GM23338 (cell line): Measurements from ENCODE around the gene PJA1. TPM values are rescaled to one million over a fixed set of nuclear protein-coding genes. Genes with fewer than 3 reads are reported as not detected.

Experiments
- ATAC-seq: fragments of 200-7000 bp; cut with Tn5 transposase; 3 replicates; pipeline ENCODE4 v1.9.1; 2020
- DNase-seq: peaks from one replicate; pipeline ENCODE4 v3.0.0-alpha.2; 2015; ENCODE audit warnings: low spot score
- H2AFZ ChIP-seq: fragments of 200-600 bp; sonication (generic); 2 replicates; pipeline ENCODE4 v1.8.0; 2016; ENCODE audit warnings: antibody characterized with exemption, mild to moderate bottlenecking, moderate library complexity
- H3F3A ChIP-seq: fragments of 200-600 bp; sonication (generic); replicated peaks from 2 replicates; pipeline ENCODE4 v1.8.0; 2017; ENCODE audit warnings: antibody characterized with exemption, mixed run types, low read depth
- H3K27ac ChIP-seq: fragments of 200-600 bp; sonication (generic); 2 replicates; pipeline ENCODE4 v1.6.1; 2016; ENCODE audit warnings: low read depth
- H3K27me3 ChIP-seq: fragments of 200-600 bp; sonication (generic); 2 replicates; pipeline ENCODE4 v1.8.0; 2016; ENCODE audit warnings: mild to moderate bottlenecking, mixed run types, moderate library complexity; ENCODE audit not compliant: insufficient read depth
- H3K36me3 ChIP-seq: fragments of 200-600 bp; sonication (generic); 2 replicates; pipeline ENCODE4 v1.8.0; 2016; ENCODE audit warnings: mild to moderate bottlenecking; ENCODE audit not compliant: insufficient read depth
- H3K4me1 ChIP-seq: fragments of 200-600 bp; sonication (generic); 2 replicates; pipeline ENCODE4 v1.8.0; 2016; ENCODE audit warnings: mild to moderate bottlenecking, moderate library complexity; ENCODE audit not compliant: insufficient read depth
- H3K4me2 ChIP-seq: fragments of 200-600 bp; sonication (generic); 2 replicates; pipeline ENCODE4 v1.7.1; 2017; ENCODE audit warnings: mixed run types
- H3K4me3 ChIP-seq: fragments of 200-600 bp; sonication (generic); 2 replicates; pipeline ENCODE4 v1.6.1; 2016; ENCODE audit warnings: mixed run types
- H3K79me2 ChIP-seq: fragments of 200-600 bp; sonication (generic); replicated peaks from 2 replicates; pipeline ENCODE4 v1.8.0; 2017; ENCODE audit warnings: mild to moderate bottlenecking; ENCODE audit not compliant: insufficient read depth
- H3K9me2 ChIP-seq: fragments of 200-600 bp; sonication (generic); 2 replicates; pipeline ENCODE4 v1.8.0; 2017; ENCODE audit not compliant: insufficient read depth
- H4K20me1 ChIP-seq: fragments of 200-600 bp; sonication (generic); replicated peaks from 2 replicates; pipeline ENCODE4 v1.8.0; 2017; ENCODE audit warnings: mild to moderate bottlenecking; ENCODE audit not compliant: insufficient read depth
- H3K27ac Mint-ChIP-seq: 2 replicates; pipeline ENCODE4 v1.8.0; 2020; ENCODE audit warnings: inconsistent platforms, mild to moderate bottlenecking, moderate library complexity, mixed read lengths
- H3K27me3 Mint-ChIP-seq: 3 replicates; pipeline ENCODE4 v1.8.0; 2022; ENCODE audit warnings: low read depth, mild to moderate bottlenecking, moderate library complexity, mixed read lengths, inconsistent platforms; ENCODE audit not compliant: insufficient read depth, poor library complexity
- H3K36me3 Mint-ChIP-seq: 3 replicates; pipeline ENCODE4 v1.8.0; 2021; ENCODE audit warnings: low read depth, mild to moderate bottlenecking, inconsistent platforms, moderate library complexity, mixed read lengths
- H3K4me1 Mint-ChIP-seq: 3 replicates; pipeline ENCODE4 v1.8.0; 2020; ENCODE audit warnings: mild to moderate bottlenecking, inconsistent platforms, mixed read lengths
- H3K4me3 Mint-ChIP-seq: 3 replicates; pipeline ENCODE4 v1.8.0; 2021; ENCODE audit warnings: moderate library complexity, mild to moderate bottlenecking, inconsistent platforms, mixed read lengths
- H3K9me3 Mint-ChIP-seq: 3 replicates; pipeline ENCODE4 v1.8.0; 2020; ENCODE audit warnings: moderate library complexity, mild to moderate bottlenecking, inconsistent platforms, mixed read lengths
- EZH2 ChIP-seq: fragments of 200-600 bp; sonication (generic); IDR thresholded peaks from one replicate; pipeline ENCODE4 v1.8.0; 2017; ENCODE audit warnings: antibody characterized with exemption, mild to moderate bottlenecking, low read depth; ENCODE audit not compliant: unreplicated experiment
- EZH2phosphoT487 ChIP-seq: fragments of 200-600 bp; sonication (generic); IDR thresholded peaks from one replicate; pipeline ENCODE4 v1.8.1; 2018; ENCODE audit warnings: antibody characterized with exemption; ENCODE audit not compliant: unreplicated experiment
- NANOG ChIP-seq: IDR thresholded peaks from 2 replicates; pipeline ENCODE4 v1.6.1; 2016; ENCODE audit warnings: antibody characterized with exemption, borderline replicate concordance
- POLR2AphosphoS5 ChIP-seq: IDR thresholded peaks from 2 replicates; pipeline ENCODE4 v1.6.1; 2016; ENCODE audit warnings: antibody characterized with exemption, low read depth
- STAT1 ChIP-seq: IDR thresholded peaks from one replicate; pipeline ENCODE4 v1.6.1; 2016; ENCODE audit warnings: antibody characterized with exemption; ENCODE audit not compliant: unreplicated experiment
- polyA plus RNA-seq: library from polyadenylated mRNA; unstranded; fragments of >200 nt; fragmentation: Nextera tagmentation; extraction: Ambion mirVana; gene quantifications from 2 replicates; pipeline ENCODE4 v1.2.1, GENCODE V29; 2016
- total RNA-seq: library from RNA; depleted of rRNA; stranded (reverse); fragments of >200 nt; shearing (Covaris generic); gene quantifications from 2 replicates; pipeline ENCODE4 v1.2.3, GENCODE V29; 2014
- TF ChIP-seq, protein P1 (sequence below): IDR thresholded peaks from 2 replicates; pipeline ENCODE4 v1.6.1; 2016; ENCODE audit warnings: antibody characterized with exemption
- TF ChIP-seq, protein P2 (sequence below): IDR thresholded peaks from one replicate; pipeline ENCODE4 v1.6.1; 2018; ENCODE audit warnings: antibody characterized with exemption; ENCODE audit not compliant: unreplicated experiment
- TF ChIP-seq, protein P3 (sequence below), 2 experiments: fragments of 200-600 bp in 1 of 2; sonication (generic) in 1 of 2; conservative IDR thresholded peaks; 2 replicates each; pipeline versions ENCODE4 v1.5.1 to v1.6.1; 2016 to 2017; ENCODE audit warnings: antibody characterized with exemption in 2 of 2, low read depth in 2 of 2, mild to moderate bottlenecking in 2 of 2, moderate library complexity in 1 of 2
- TF ChIP-seq, protein P4 (sequence below): fragments of 250-450 bp; sonication (Bioruptor Pico); IDR thresholded peaks from 2 replicates; pipeline ENCODE4 v1.5.0; 2020; ENCODE audit warnings: mild to moderate bottlenecking, moderate library complexity

The PJA1 gene
- total and polyA plus RNA-seq, 2 experiments from 2014 or later, result 25.2 to 31.3 TPM

DNA sequence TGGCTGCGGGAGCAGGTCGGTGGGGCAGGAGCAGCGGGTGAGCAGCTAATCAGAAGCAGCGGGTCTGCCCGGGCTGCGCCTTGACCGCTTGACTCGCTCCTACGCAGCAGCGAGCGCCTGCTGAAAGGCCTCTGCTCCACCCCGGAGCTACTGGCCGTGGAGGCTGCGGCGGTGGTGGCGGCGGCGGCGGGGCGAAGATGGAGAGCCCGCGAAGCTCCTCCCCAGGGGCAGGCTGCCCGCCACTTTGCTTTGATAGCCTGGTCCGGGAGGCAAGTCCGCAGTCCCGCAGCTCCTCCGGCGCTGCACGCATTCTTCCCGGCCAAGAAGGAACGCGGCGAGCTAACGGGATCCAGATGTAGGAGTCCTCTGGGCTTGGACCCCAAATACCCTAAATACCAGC lies 36.7 kb downstream of the PJA1 start:
- Mint-ChIP-seq H3K4me1 (peaks cover 29% of the 10 kb centered on the region), H3K9me3 (no peaks in the 10 kb centered on the region), H3K27me3 (peaks cover 14% of the 10 kb centered on the region), H3K36me3 (no peaks in the 10 kb centered on the region; the same call in 2 of the 3 replicates), H3K27ac (no peak overlapping the region), H3K4me3 (peak overlapping the region; percentile 17; the same call in 1 of the 3 replicates)
- ATAC-seq (peak; percentile 80), DNase-seq (peak; percentile 50)
- Histone ChIP-seq H3F3A (no peaks in the 10 kb centered on the region), H4K20me1 (no peaks in the 10 kb centered on the region), H3K4me3 (peak overlapping the region; percentile 46), H3K9me2 (no peaks in the 10 kb centered on the region), H3K4me2 (peak overlapping the region; percentile 73), H2AFZ (peak overlapping the region; percentile 52; the same call in 1 of the 2 replicates), H3K36me3 (no peaks in the 10 kb centered on the region), H3K79me2 (no peaks in the 10 kb centered on the region), H3K27ac (no peak overlapping the region), H3K4me1 (0 out of 2 replicates have a peak, but pooled peaks cover 5% of the 10 kb centered on the region), H3K27me3 (peaks cover 30% of the 10 kb centered on the region)
- TF ChIP-seq POLR2AphosphoS5 (no peak), STAT1 (no peak)

DNA sequence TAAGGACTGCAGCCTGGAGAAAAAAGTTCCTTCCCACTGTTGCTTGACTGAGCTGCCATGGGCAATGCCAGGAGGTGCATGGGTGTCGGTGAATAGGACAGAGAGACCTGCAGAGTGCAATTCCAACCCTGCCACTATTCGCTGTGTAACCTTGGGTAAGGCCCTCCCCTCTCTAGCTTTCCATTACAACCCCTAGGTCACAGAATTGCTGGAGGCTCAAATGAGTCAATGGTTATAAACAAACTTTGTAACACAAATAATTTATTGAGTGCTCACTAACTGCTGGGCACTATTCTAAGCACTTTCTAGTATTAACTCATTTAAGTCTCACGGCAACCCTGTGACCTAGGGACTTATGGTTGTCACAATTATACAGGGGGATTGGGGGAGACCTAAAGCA lies 37.8 kb downstream of the PJA1 start:
- no peak for DNase-seq
- Histone ChIP-seq H3K9me2 (no peaks in the 10 kb centered on the region), H3K4me3 (no peak overlapping the region), H3K4me2 (no peak overlapping the region), H3K27ac (no peak overlapping the region), H4K20me1 (no peaks in the 10 kb centered on the region), H2AFZ (no peak overlapping the region), H3F3A (no peaks in the 10 kb centered on the region), H3K27me3 (peaks cover 30% of the 10 kb centered on the region), H3K36me3 (no peaks in the 10 kb centered on the region), H3K4me1 (0 out of 2 replicates have a peak, but pooled peaks cover 5% of the 10 kb centered on the region), H3K79me2 (no peaks in the 10 kb centered on the region)
- ATAC-seq, result no peak
- H3K36me3 Mint-ChIP-seq, result no peaks in the 10 kb centered on the region; the same call in 2 of the 3 replicates
- peaks cover 10% of the 10 kb centered on the region for H3K27me3 Mint-ChIP-seq
- H3K9me3 Mint-ChIP-seq, result no peaks in the 10 kb centered on the region
- no peak overlapping the region for H3K4me3 Mint-ChIP-seq
- no peak overlapping the region for H3K27ac Mint-ChIP-seq
- peaks cover 20% of the 10 kb centered on the region for H3K4me1 Mint-ChIP-seq
- TF ChIP-seq, protein P1, sequence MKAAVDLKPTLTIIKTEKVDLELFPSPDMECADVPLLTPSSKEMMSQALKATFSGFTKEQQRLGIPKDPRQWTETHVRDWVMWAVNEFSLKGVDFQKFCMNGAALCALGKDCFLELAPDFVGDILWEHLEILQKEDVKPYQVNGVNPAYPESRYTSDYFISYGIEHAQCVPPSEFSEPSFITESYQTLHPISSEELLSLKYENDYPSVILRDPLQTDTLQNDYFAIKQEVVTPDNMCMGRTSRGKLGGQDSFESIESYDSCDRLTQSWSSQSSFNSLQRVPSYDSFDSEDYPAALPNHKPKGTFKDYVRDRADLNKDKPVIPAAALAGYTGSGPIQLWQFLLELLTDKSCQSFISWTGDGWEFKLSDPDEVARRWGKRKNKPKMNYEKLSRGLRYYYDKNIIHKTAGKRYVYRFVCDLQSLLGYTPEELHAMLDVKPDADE, result no peak
- TF ChIP-seq, protein P2, sequence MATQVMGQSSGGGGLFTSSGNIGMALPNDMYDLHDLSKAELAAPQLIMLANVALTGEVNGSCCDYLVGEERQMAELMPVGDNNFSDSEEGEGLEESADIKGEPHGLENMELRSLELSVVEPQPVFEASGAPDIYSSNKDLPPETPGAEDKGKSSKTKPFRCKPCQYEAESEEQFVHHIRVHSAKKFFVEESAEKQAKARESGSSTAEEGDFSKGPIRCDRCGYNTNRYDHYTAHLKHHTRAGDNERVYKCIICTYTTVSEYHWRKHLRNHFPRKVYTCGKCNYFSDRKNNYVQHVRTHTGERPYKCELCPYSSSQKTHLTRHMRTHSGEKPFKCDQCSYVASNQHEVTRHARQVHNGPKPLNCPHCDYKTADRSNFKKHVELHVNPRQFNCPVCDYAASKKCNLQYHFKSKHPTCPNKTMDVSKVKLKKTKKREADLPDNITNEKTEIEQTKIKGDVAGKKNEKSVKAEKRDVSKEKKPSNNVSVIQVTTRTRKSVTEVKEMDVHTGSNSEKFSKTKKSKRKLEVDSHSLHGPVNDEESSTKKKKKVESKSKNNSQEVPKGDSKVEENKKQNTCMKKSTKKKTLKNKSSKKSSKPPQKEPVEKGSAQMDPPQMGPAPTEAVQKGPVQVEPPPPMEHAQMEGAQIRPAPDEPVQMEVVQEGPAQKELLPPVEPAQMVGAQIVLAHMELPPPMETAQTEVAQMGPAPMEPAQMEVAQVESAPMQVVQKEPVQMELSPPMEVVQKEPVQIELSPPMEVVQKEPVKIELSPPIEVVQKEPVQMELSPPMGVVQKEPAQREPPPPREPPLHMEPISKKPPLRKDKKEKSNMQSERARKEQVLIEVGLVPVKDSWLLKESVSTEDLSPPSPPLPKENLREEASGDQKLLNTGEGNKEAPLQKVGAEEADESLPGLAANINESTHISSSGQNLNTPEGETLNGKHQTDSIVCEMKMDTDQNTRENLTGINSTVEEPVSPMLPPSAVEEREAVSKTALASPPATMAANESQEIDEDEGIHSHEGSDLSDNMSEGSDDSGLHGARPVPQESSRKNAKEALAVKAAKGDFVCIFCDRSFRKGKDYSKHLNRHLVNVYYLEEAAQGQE, result no peak
- TF ChIP-seq POLR2AphosphoS5 (no peak), NANOG (no peak), EZH2 (no peak), EZH2phosphoT487 (no peak), STAT1 (no peak)
- TF ChIP-seq, protein P3, sequence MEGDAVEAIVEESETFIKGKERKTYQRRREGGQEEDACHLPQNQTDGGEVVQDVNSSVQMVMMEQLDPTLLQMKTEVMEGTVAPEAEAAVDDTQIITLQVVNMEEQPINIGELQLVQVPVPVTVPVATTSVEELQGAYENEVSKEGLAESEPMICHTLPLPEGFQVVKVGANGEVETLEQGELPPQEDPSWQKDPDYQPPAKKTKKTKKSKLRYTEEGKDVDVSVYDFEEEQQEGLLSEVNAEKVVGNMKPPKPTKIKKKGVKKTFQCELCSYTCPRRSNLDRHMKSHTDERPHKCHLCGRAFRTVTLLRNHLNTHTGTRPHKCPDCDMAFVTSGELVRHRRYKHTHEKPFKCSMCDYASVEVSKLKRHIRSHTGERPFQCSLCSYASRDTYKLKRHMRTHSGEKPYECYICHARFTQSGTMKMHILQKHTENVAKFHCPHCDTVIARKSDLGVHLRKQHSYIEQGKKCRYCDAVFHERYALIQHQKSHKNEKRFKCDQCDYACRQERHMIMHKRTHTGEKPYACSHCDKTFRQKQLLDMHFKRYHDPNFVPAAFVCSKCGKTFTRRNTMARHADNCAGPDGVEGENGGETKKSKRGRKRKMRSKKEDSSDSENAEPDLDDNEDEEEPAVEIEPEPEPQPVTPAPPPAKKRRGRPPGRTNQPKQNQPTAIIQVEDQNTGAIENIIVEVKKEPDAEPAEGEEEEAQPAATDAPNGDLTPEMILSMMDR (conservative IDR thresholded peaks at IDR 0.05; ENCODE audit: low read depth in 2 of 2), result no peak
- TF ChIP-seq, protein P4, sequence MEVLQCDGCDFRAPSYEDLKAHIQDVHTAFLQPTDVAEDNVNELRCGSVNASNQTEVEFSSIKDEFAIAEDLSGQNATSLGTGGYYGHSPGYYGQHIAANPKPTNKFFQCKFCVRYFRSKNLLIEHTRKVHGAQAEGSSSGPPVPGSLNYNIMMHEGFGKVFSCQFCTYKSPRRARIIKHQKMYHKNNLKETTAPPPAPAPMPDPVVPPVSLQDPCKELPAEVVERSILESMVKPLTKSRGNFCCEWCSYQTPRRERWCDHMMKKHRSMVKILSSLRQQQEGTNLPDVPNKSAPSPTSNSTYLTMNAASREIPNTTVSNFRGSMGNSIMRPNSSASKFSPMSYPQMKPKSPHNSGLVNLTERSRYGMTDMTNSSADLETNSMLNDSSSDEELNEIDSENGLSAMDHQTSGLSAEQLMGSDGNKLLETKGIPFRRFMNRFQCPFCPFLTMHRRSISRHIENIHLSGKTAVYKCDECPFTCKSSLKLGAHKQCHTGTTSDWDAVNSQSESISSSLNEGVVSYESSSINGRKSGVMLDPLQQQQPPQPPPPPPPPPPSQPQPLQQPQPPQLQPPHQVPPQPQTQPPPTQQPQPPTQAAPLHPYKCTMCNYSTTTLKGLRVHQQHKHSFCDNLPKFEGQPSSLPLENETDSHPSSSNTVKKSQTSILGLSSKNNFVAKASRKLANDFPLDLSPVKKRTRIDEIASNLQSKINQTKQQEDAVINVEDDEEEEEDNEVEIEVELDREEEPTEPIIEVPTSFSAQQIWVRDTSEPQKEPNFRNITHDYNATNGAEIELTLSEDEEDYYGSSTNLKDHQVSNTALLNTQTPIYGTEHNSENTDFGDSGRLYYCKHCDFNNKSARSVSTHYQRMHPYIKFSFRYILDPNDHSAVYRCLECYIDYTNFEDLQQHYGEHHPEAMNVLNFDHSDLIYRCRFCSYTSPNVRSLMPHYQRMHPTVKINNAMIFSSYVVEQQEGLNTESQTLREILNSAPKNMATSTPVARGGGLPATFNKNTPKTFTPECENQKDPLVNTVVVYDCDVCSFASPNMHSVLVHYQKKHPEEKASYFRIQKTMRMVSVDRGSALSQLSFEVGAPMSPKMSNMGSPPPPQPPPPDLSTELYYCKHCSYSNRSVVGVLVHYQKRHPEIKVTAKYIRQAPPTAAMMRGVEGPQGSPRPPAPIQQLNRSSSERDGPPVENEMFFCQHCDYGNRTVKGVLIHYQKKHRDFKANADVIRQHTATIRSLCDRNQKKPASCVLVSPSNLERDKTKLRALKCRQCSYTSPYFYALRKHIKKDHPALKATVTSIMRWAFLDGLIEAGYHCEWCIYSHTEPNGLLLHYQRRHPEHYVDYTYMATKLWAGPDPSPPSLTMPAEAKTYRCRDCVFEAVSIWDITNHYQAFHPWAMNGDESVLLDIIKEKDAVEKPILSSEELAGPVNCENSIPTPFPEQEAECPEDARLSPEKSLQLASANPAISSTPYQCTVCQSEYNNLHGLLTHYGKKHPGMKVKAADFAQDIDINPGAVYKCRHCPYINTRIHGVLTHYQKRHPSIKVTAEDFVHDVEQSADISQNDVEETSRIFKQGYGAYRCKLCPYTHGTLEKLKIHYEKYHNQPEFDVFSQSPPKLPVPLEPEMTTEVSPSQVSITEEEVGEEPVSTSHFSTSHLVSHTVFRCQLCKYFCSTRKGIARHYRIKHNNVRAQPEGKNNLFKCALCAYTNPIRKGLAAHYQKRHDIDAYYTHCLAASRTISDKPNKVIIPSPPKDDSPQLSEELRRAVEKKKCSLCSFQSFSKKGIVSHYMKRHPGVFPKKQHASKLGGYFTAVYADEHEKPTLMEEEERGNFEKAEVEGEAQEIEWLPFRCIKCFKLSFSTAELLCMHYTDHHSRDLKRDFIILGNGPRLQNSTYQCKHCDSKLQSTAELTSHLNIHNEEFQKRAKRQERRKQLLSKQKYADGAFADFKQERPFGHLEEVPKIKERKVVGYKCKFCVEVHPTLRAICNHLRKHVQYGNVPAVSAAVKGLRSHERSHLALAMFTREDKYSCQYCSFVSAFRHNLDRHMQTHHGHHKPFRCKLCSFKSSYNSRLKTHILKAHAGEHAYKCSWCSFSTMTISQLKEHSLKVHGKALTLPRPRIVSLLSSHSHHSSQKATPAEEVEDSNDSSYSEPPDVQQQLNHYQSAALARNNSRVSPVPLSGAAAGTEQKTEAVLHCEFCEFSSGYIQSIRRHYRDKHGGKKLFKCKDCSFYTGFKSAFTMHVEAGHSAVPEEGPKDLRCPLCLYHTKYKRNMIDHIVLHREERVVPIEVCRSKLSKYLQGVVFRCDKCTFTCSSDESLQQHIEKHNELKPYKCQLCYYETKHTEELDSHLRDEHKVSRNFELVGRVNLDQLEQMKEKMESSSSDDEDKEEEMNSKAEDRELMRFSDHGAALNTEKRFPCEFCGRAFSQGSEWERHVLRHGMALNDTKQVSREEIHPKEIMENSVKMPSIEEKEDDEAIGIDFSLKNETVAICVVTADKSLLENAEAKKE (CRISPR knock-in tag), result no peak
